Measurements from ENCODE around the gene UBE2B. TPM values are rescaled to one million over a fixed set of nuclear protein-coding genes. Genes with fewer than 3 reads are reported as not detected.
A peak's percentile ranks its signal among the peaks of the same experiment; 100 is the strongest.

Gene UBE2B
- total and polyA plus RNA-seq, 7 donors: 146 to 296 (median 210) TPM

GRCh38 chr5:134439210-134439654 lies 67.9 kb downstream of the UBE2B start:
- Histone ChIP-seq H3K4me3 (no peak overlapping the region), H3K4me1 (peaks cover 75% of the 10 kb centered on the region), H3K36me3 (ENCODE audit: insufficient read depth in 1 of 2, low read depth in 1 of 2) (no peaks in the 10 kb centered on the region), H3K9me3 (no peaks in the 10 kb centered on the region), H3K27me3 (ENCODE audit: insufficient read depth in 3 of 3, low read length in 2 of 3) (no peaks in the 10 kb centered on the region), H3K27ac (peak overlapping the region; percentile 98)
- TF ChIP-seq, protein P1, sequence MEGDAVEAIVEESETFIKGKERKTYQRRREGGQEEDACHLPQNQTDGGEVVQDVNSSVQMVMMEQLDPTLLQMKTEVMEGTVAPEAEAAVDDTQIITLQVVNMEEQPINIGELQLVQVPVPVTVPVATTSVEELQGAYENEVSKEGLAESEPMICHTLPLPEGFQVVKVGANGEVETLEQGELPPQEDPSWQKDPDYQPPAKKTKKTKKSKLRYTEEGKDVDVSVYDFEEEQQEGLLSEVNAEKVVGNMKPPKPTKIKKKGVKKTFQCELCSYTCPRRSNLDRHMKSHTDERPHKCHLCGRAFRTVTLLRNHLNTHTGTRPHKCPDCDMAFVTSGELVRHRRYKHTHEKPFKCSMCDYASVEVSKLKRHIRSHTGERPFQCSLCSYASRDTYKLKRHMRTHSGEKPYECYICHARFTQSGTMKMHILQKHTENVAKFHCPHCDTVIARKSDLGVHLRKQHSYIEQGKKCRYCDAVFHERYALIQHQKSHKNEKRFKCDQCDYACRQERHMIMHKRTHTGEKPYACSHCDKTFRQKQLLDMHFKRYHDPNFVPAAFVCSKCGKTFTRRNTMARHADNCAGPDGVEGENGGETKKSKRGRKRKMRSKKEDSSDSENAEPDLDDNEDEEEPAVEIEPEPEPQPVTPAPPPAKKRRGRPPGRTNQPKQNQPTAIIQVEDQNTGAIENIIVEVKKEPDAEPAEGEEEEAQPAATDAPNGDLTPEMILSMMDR (IDR thresholded peaks at IDR 0.05): no peak
- WGBS, 3 donors: 8 to 20% (median 10%) methylated on average over 7 of the region's 7 CpGs
- ATAC-seq (peak; percentile 62 to 76 (median 70)), DNase-seq (peak; percentile 86 to 89)
- intact Hi-C loops (cut with DNase I): loop anchor here (2.0 to 5.0 kb wide), 3 partner anchors 67 to 86 kb away; partner anchors contain the start of genes JADE2 (in 1 of the 2) and UBE2B (in 1 of the 2)

DNA sequence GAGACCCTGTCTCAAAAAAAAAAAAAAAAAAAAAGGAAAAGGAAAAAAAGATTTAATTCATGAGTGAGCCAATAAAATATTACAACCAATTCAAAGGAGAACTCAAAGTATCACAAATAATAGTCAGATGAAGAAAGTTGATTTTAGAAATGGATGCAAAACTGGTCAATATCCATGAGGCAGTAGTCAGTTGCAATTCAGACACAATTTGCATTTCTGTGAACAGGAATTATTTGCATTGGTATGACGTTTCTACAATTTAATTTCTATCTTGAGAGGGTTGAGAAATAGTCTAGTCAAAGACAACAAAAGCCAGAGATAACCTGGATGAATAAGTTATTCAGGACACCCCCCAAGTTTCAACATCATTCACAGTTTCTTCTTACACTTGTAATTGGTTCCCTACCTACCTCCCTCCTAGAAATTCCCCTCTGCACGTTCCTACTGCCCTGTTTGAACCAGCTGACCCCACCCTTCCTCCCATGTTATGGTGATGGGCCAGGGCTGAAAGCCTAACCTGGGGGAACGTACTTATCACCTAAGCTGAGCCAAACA lies 68.9 kb downstream of the UBE2B start:
- no peaks in the 10 kb centered on the region for H3K9me3 ChIP-seq
- H3K27ac ChIP-seq: peak overlapping the region; percentile 98
- intact Hi-C loops (cut with DNase I): no loop called here

More for the DNA sequence above, 68.9 kb downstream of the UBE2B start:
- H3K36me3 ChIP-seq (ENCODE audit: insufficient read depth in 1 of 2, low read depth in 1 of 2): no peaks in the 10 kb centered on the region
- H3K4me3 ChIP-seq: no peak overlapping the region
- no peak for ATAC-seq
- H3K4me1 ChIP-seq: peaks cover 67% of the 10 kb centered on the region
- WGBS, 3 donors: 31 to 44% (median 34%) methylated on average over 3 of the region's 3 CpGs
- TF ChIP-seq, protein P1 (IDR thresholded peaks at IDR 0.05): no peak
- no peaks in the 10 kb centered on the region for H3K27me3 ChIP-seq (ENCODE audit: insufficient read depth in 3 of 3, low read length in 2 of 3)
- no peak for DNase-seq

Other genes starting within 250 kb of the UBE2B start
- 100 to 1,000 TPM; 341 to 485 (median 393) TPM for gene SKP1, start 194.6 kb upstream of the UBE2B start, total RNA-seq
- gene SKP1, start 194.6 kb upstream of the UBE2B start, polyA plus RNA-seq: 1,000 to 10,000 TPM in 1 of 3 donors, 100 to 1,000 TPM in 2; 581 to 1,174 (median 638) TPM
- 100 to 1,000 TPM; 107 to 140 (median 123) TPM for gene PPP2CA, start 145.5 kb upstream of the UBE2B start, total RNA-seq
- gene PPP2CA, start 145.5 kb upstream of the UBE2B start, polyA plus RNA-seq: 100 to 1,000 TPM in 1 of 3 donors, 10 to 100 TPM in 2; 53.0 to 105 (median 95.3) TPM
- 1 to 10 TPM; 2.5 to 7.8 (median 5.2) TPM for gene CDKL3, start 4.4 kb upstream of the UBE2B start, total RNA-seq
- gene CDKL3, start 4.4 kb upstream of the UBE2B start, polyA plus RNA-seq: 1 to 10 TPM; 3.9 to 5.7 (median 5.0) TPM
- 10 to 100 TPM; 31.4 to 45.4 (median 39.8) TPM for gene CDKN2AIPNL, start 40.3 kb downstream of the UBE2B start, total RNA-seq
- gene CDKN2AIPNL, start 40.3 kb downstream of the UBE2B start, polyA plus RNA-seq: 10 to 100 TPM; 35.7 to 60.9 (median 42.0) TPM
- gene JADE2, start 154.1 kb downstream of the UBE2B start, total RNA-seq: 10 to 100 TPM in 3 of 4 donors, 1 to 10 TPM in 1; 10.0 to 15.1 (median 14.4) TPM
- 10 to 100 TPM in 1 of 3 donors, 1 to 10 TPM in 2; 5.0 to 10.1 (median 6.0) TPM for gene JADE2, start 154.1 kb downstream of the UBE2B start, polyA plus RNA-seq

All from psoas muscle (tissue), 8 donors.